ENCODE results near the gene SCUBE3.

SCUBE3 gene

GRCh38 chr6:35278708-35279107, 65.0 kb downstream of the SCUBE3 start:
- no peak for DNase-seq

- no peak for DNase-seq
Observed at GRCh38 chr6:35280903-35281302, 67.1 kb downstream of the SCUBE3 start.

GRCh38 chr6:35282472-35282871, 68.7 kb downstream of the SCUBE3 start:
- DNase-seq, result no peak

- DNase-seq, result no peak
Observed at GRCh38 chr6:35283361-35283760, 69.6 kb downstream of the SCUBE3 start.

- no peak for DNase-seq
Observed at GRCh38 chr6:35287671-35288396, 74.1 kb downstream of the SCUBE3 start.

GRCh38 chr6:35288834-35289233, 75.1 kb downstream of the SCUBE3 start:
- no peak for DNase-seq

- no peak for DNase-seq
Observed at GRCh38 chr6:35291491-35291890, 77.7 kb downstream of the SCUBE3 start.

GRCh38 chr6:35292494-35292893, 78.7 kb downstream of the SCUBE3 start:
- no peak for DNase-seq

- DNase-seq, result no peak
Observed at GRCh38 chr6:35293681-35294080, 79.9 kb downstream of the SCUBE3 start.

- no peak for DNase-seq
Observed at GRCh38 chr6:35294308-35294945, 80.7 kb downstream of the SCUBE3 start.

- no peak for DNase-seq
Observed at GRCh38 chr6:35295036-35295435, 81.3 kb downstream of the SCUBE3 start.

- no peak for DNase-seq
Observed at GRCh38 chr6:35295521-35296315, 82.0 kb downstream of the SCUBE3 start.

GRCh38 chr6:35296931-35297600, 83.3 kb downstream of the SCUBE3 start:
- DNase-seq, result no peak

GRCh38 chr6:35297601-35298481, 84.1 kb downstream of the SCUBE3 start, which contains the start of gene DEF6:
Gene DEF6 (plus strand): TSS chr6:35297818. CDS start chr6:35297857, 39 bp downstream.
- DNase-seq, result peak; percentile 61

GRCh38 chr6:35298625-35299140, 84.9 kb downstream of the SCUBE3 start:
- no peak for DNase-seq

- DNase-seq, result no peak
Observed at GRCh38 chr6:35299674-35300073, 85.9 kb downstream of the SCUBE3 start.

GRCh38 chr6:35300848-35301247, 87.1 kb downstream of the SCUBE3 start:
- DNase-seq, result no peak
